ENCODE measurements around the gene M1AP. TPM values are rescaled to one million over a fixed set of nuclear protein-coding genes. Genes with fewer than 3 reads are reported as not detected.
"Not testable (repeated sequence)": the region's sequence is repeated elsewhere in the genome, so short reads cannot be mapped to it uniquely, and the experiment has no call there.

The M1AP gene
- total RNA-seq, 4 donors from 2014 or later = 0.56 to 1.8 (median 0.91) TPM

- no peak for TF ChIP-seq CTCF (IDR thresholded peaks at IDR 0.05)
- DNase-seq (ENCODE audit: low spot score) (no peak), ATAC-seq (ENCODE audit: low FRiP score) (no peak)
Observed at GRCh38 chr2:74562126-74562775, 85.9 kb downstream of the M1AP start.

GRCh38 chr2:74561022-74561421 lies 87.1 kb downstream of the M1AP start:
- not testable (repeated sequence) for ATAC-seq (ENCODE audit: low FRiP score); DNase-seq (ENCODE audit: low spot score)

- ATAC-seq (ENCODE audit: low FRiP score) (no peak), DNase-seq (ENCODE audit: low spot score) (no peak)
- no peak for TF ChIP-seq CTCF (IDR thresholded peaks at IDR 0.05)
Observed at GRCh38 chr2:74560591-74560990, 87.5 kb downstream of the M1AP start.

- ATAC-seq (ENCODE audit: low FRiP score) (no peak), DNase-seq (ENCODE audit: low spot score) (no peak)
- no peak for TF ChIP-seq CTCF (IDR thresholded peaks at IDR 0.05)
Observed at GRCh38 chr2:74559912-74560311, 88.2 kb downstream of the M1AP start.

- DNase-seq (ENCODE audit: low spot score) (no peak), ATAC-seq (ENCODE audit: low FRiP score) (no peak)
- no peak for TF ChIP-seq CTCF (IDR thresholded peaks at IDR 0.05)
Observed at GRCh38 chr2:74558284-74559230, 89.6 kb downstream of the M1AP start.

GRCh38 chr2:74556831-74557370 lies 91.2 kb downstream of the M1AP start:
- no peak for TF ChIP-seq CTCF (IDR thresholded peaks at IDR 0.05)
- no peak for ATAC-seq (ENCODE audit: low FRiP score)
- no peak for DNase-seq (ENCODE audit: low spot score)

- TF ChIP-seq CTCF (IDR thresholded peaks at IDR 0.05) = no peak
- ATAC-seq (ENCODE audit: low FRiP score) (no peak), DNase-seq (ENCODE audit: low spot score) (no peak)
Observed at GRCh38 chr2:74556159-74556558, 92.0 kb downstream of the M1AP start.
